GM12878 (cell line): ENCODE measurements around the gene KIAA2012.

Experiments used
- EP300 ChIP-seq, 2 experiments: fragments of 150-350 bp in 1 of 2; IDR thresholded peaks; 2 replicates each; pipeline ENCODE4 v1.6.1; 2011 to 2012; ENCODE audit warnings: low read depth in 2 of 2, low read length in 2 of 2, borderline replicate concordance in 1 of 2, improper control_type of control experiment in 1 of 2, inconsistent platforms in 1 of 2; ENCODE audit not compliant: control insufficient read depth in 1 of 2
- ETV6 ChIP-seq, 2 experiments: fragments of 450-650 bp in 1 of 2; IDR thresholded peaks in 1 of 2; conservative IDR thresholded peaks in 1 of 2; 2 replicates each; pipeline ENCODE4 v1.6.1; 2014; ENCODE audit warnings: antibody characterized with exemption in 1 of 2, borderline replicate concordance in 1 of 2, low read depth in 1 of 2, mild to moderate bottlenecking in 1 of 2, moderate library complexity in 1 of 2
- PBX3 ChIP-seq: IDR thresholded peaks from 2 replicates; pipeline ENCODE4 v1.6.1; 2011; ENCODE audit warnings: mild to moderate bottlenecking, low read depth, low read length, moderate library complexity; ENCODE audit not compliant: insufficient replicate concordance
- POLR2A ChIP-seq: IDR thresholded peaks from 2 replicates; pipeline ENCODE4 v1.6.1; 2011; ENCODE audit warnings: low read depth, mild to moderate bottlenecking, low read length
- RAD21 ChIP-seq: IDR thresholded peaks from 2 replicates; pipeline ENCODE4 v1.6.1; 2011; ENCODE audit warnings: mild to moderate bottlenecking, low read depth, low read length, moderate library complexity; ENCODE audit not compliant: insufficient read depth
- RFX5 ChIP-seq: IDR thresholded peaks from 2 replicates; pipeline ENCODE4 v1.6.1; 2011; ENCODE audit warnings: low read depth, low read length, improper control_type of control experiment
- TCF7 ChIP-seq: IDR thresholded peaks from 2 replicates; pipeline ENCODE4 v1.6.1; 2014; ENCODE audit warnings: antibody characterized with exemption, borderline replicate concordance
- USF1 ChIP-seq: IDR thresholded peaks from 2 replicates; pipeline ENCODE4 v1.6.1; 2011; ENCODE audit warnings: borderline replicate concordance, low read depth, mild to moderate bottlenecking, moderate library complexity, mixed read lengths, low read length; ENCODE audit not compliant: insufficient read depth; ENCODE audit errors: extremely low read length
- YBX1 ChIP-seq: fragments of 450-650 bp; IDR thresholded peaks from 2 replicates; pipeline ENCODE4 v1.6.1; 2016; ENCODE audit warnings: antibody characterized with exemption
- YY1 ChIP-seq: IDR thresholded peaks from 2 replicates; pipeline ENCODE4 v1.6.1; 2011; ENCODE audit warnings: low read depth, mild to moderate bottlenecking, low read length

- TF ChIP-seq RFX5 = no peak
- no peak for TF ChIP-seq TCF7
- no peak for TF ChIP-seq RAD21
- no peak for TF ChIP-seq EP300 (IDR thresholded peaks at IDR 0.05; ENCODE audit: borderline replicate concordance in 1 of 2, control insufficient read depth in 1 of 2, low read depth in 2 of 2, low read length in 2 of 2)
- TF ChIP-seq USF1 = no peak
- no peak for TF ChIP-seq PBX3
- TF ChIP-seq POLR2A = no peak
- TF ChIP-seq YBX1 = no peak
- no peak for TF ChIP-seq YY1
- TF ChIP-seq ETV6 (conservative IDR thresholded peaks at IDR 0.05 in 1 of 2, IDR thresholded peaks at IDR 0.05 in 1 of 2; ENCODE audit: borderline replicate concordance in 1 of 2, low read depth in 1 of 2) = no peak
Observed at GRCh38 chr2:202122980-202123720, 50.1 kb downstream of the KIAA2012 start.
